Psoas muscle (tissue), 8 donors: Measurements from ENCODE around the gene SLX9. TPM values are rescaled to one million over a fixed set of nuclear protein-coding genes. Genes with fewer than 3 reads are reported as not detected.
A peak's percentile ranks its signal among the peaks of the same experiment; 100 is the strongest.

Experiments used
- ATAC-seq, 4 donors: fragments of 200-7000 bp; cut with Tn5 transposase; one replicate each; pipeline ENCODE4 v1.9.1; 2020; ENCODE audit warnings: moderate library complexity in 3 of 4, mild to moderate bottlenecking in 2 of 4
- DNase-seq, 2 donors: peaks; one replicate each; pipeline ENCODE4 v3.0.0-alpha.2; 2020
- H3K27ac ChIP-seq: fragments of 200-600 bp; one replicate; pipeline ENCODE4 v1.8.0; 2022
- H3K27me3 ChIP-seq, 3 donors: fragments of 200-600 bp in 1 of 3; one replicate each; pipeline versions ENCODE4 v1.6.1 to v1.8.0; 2013 to 2022; ENCODE audit warnings: low read length in 2 of 3, mild to moderate bottlenecking in 2 of 3, moderate library complexity in 1 of 3; ENCODE audit not compliant: insufficient read depth in 3 of 3
- H3K36me3 ChIP-seq, 2 donors: fragments of 200-600 bp in 1 of 2; one replicate each; pipeline versions ENCODE4 v1.6.1 to v1.8.0; 2013 to 2022; ENCODE audit warnings: low read depth in 1 of 2, mild to moderate bottlenecking in 1 of 2, moderate library complexity in 1 of 2; ENCODE audit not compliant: insufficient read depth in 1 of 2
- H3K4me1 ChIP-seq: fragments of 200-600 bp; one replicate; pipeline ENCODE4 v1.8.0; 2022
- H3K4me3 ChIP-seq: fragments of 200-600 bp; one replicate; pipeline ENCODE4 v1.8.0; 2022; ENCODE audit warnings: mild to moderate bottlenecking
- H3K9me3 ChIP-seq: fragments of 200-600 bp; one replicate; pipeline ENCODE4 v1.8.0; 2022
- CTCF ChIP-seq: fragments of 200-600 bp; IDR thresholded peaks from one replicate; pipeline ENCODE4 v1.8.0; 2022; ENCODE audit warnings: antibody characterized with exemption
- WGBS, 3 donors: extraction: QIAGEN DNeasy Blood & Tissue Kit; methylation state at CpG; one replicate each; pipeline versions ENCODE4 v1.1.6 to v1.1.7; 2013; 5-methylcytosine and 5-hydroxymethylcytosine counted together
- intact Hi-C, 2 donors: fragments of 100-400 bp; cut with DNase I; formaldehyde crosslinking; loops; one replicate each; pipeline versions ENCODE4 v1.11.0 to v1.14.2; 2022
- polyA plus RNA-seq, 3 donors: library from polyadenylated mRNA; stranded (reverse); fragments of 200-250 nt; gene quantifications; one replicate each; pipeline ENCODE4 v1.2.3, GENCODE V29; 2013
- total RNA-seq, 4 donors: library from RNA; stranded (reverse); fragmentation: NEBNext Ultra II Directional in 2 of 4; extraction: Animal tissue kit (Norgen Biotek cat#: 25700) in 2 of 4; gene quantifications; one replicate each; pipeline versions ENCODE4 v1.2.1 to v1.2.4, GENCODE V29; 2021 to 2023
- donor health status: healthy with polysubstance abuse.
- donor health status: DM: no; HTN: no; CAD: no; lungs with moderate emphysema.
- donor health status: Bipolar disorder and iron deficiency.
- donor health status: healthy.
- donor health status: DM: yes; HTN: yes; CAD: no.
- donor health status: DM: no; HTN: no; CAD: no.
- donor health status: DM: no; HTN: no; CAD: no.
- donor health status: DM: yes; HTN: yes; CAD: no.

SLX9 gene
- total and polyA plus RNA-seq, 7 donors = 20.2 to 69.2 (median 30.1) TPM

DNA sequence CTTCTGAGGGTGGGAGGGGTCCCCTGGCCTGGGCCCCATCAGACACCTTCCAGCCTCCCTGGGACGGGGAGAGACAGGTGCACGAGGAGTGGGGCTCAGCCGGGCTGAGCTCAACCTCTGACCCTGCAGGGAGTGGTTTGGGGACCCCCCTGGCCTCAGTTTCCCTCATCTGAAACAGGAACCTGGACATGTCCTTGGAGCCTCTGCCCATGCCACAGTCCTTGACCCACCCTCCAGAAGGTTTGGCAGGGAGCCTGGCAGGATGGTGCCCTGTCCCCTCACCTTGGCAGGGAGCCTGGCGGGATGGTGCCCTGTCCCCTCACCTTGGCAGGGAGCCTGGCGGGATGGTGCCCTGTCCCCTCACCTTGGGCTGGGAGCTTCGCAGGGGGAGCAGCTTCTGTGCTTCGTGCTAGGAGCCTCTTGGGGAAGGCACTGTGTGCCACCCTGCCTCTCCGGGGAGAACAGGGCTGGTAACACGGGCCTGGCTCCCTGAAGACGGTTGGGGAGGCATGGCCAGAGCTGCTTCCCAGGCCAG is 58.3 kb downstream of the SLX9 start:
- Histone ChIP-seq H3K27me3 (peaks cover 0 to 2% (median 0%) of the 10 kb centered on the region in 3 donors), H3K9me3 (no peaks in the 10 kb centered on the region), H3K4me1 (peaks cover 18% of the 10 kb centered on the region), H3K4me3 (no peak overlapping the region), H3K27ac (no peak overlapping the region), H3K36me3 (no peaks in the 10 kb centered on the region)
- ATAC-seq (no peak), DNase-seq (peak; percentile 9 to 47)
- WGBS, 3 donors = 78 to 90% (median 88%) methylated on average over 10 of the region's 10 CpGs
- intact Hi-C loops = no loop called here
- no peak for TF ChIP-seq CTCF

DNA sequence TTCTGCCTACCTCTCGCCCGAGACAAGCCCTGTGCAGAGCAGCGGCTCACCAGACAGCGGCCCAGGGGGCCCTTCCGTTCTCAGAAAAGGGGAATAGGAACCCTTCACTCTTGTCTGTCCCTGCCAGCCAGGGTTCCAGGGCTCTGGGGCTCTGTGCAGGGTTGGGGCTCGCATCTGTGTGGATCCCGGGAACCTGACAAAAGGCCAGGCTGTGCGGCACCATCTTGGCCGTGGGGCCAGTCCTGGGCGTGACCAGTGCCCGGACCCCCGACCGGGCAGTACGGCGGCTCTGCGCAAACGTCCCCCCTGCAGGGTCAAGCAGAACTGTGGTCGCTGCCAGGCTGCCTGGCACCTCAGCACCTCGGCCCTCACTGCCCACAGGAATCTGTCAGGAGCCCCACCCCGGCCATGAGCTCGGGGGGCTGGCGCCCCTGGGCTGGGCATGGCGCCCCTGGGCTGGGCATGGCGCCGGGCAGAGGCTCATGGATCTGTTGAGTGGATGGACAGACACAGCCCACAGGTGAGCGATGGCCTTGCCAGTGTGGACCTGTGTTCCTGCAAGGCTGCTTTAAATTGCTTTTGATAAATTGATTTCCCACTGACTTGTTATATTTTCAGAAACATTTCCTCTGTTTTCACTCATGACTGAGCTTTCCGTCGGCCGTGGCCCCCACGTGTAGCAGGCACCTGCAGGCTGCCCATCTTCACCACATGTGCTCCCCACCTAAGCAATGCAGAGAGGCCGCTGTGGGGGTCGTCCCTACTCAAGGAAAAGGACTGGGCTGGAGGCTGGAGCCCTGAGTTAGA is 59.0 kb downstream of the SLX9 start:
- H3K27ac ChIP-seq = no peak overlapping the region
- H3K27me3 ChIP-seq = peaks cover 0 to 2% (median 0%) of the 10 kb centered on the region in 3 donors
- no peak for TF ChIP-seq CTCF
- H3K4me3 ChIP-seq = no peak overlapping the region
- WGBS, 3 donors = 90 to 96% (median 93%) methylated on average over 32 of the region's 32 CpGs
- ATAC-seq = no peak
- H3K4me1 ChIP-seq = peaks cover 18% of the 10 kb centered on the region
- peak; percentile 13 to 50 for DNase-seq
- no peaks in the 10 kb centered on the region for H3K9me3 ChIP-seq
- intact Hi-C loops = no loop called here
- H3K36me3 ChIP-seq = no peaks in the 10 kb centered on the region

- Histone ChIP-seq H3K4me1 (peaks cover 18% of the 10 kb centered on the region), H3K9me3 (no peaks in the 10 kb centered on the region), H3K27ac (no peak overlapping the region), H3K4me3 (no peak overlapping the region), H3K36me3 (no peaks in the 10 kb centered on the region), H3K27me3 (peaks cover 0 to 2% (median 0%) of the 10 kb centered on the region in 3 donors)
- no peak for TF ChIP-seq CTCF
- ATAC-seq (no peak), DNase-seq (peak; percentile 14 to 35)
- intact Hi-C loops = no loop called here
- 92 to 96% (median 93%) methylated on average over 17 of the region's 17 CpGs for WGBS, 3 donors
Measured at GRCh38 chr21:44999428-44999971, 59.7 kb downstream of the SLX9 start.

GRCh38 chr21:44999972-45000636 is 60.3 kb downstream of the SLX9 start:
- Histone ChIP-seq H3K27me3 (peaks cover 0 to 2% (median 0%) of the 10 kb centered on the region in 3 donors), H3K27ac (no peak overlapping the region), H3K4me1 (peaks cover 14% of the 10 kb centered on the region), H3K36me3 (no peaks in the 10 kb centered on the region), H3K4me3 (no peak overlapping the region), H3K9me3 (no peaks in the 10 kb centered on the region)
- ATAC-seq = no peak
- no peak for TF ChIP-seq CTCF
- 90 to 93% (median 93%) methylated on average over 29 of the region's 29 CpGs for WGBS, 3 donors
- DNase-seq = peak; percentile 15 to 53
- intact Hi-C loops = no loop called here
